ENCODE results near the gene MAT1A. TPM values are rescaled to one million over a fixed set of nuclear protein-coding genes. Genes with fewer than 3 reads are reported as not detected.

Gene MAT1A
- total and polyA plus RNA-seq, 2 of the 13 experiments (the other 11 are each of a cell fraction or from before 2014, with no cell fraction given), result 57.1 to 76.9 TPM

DNA sequence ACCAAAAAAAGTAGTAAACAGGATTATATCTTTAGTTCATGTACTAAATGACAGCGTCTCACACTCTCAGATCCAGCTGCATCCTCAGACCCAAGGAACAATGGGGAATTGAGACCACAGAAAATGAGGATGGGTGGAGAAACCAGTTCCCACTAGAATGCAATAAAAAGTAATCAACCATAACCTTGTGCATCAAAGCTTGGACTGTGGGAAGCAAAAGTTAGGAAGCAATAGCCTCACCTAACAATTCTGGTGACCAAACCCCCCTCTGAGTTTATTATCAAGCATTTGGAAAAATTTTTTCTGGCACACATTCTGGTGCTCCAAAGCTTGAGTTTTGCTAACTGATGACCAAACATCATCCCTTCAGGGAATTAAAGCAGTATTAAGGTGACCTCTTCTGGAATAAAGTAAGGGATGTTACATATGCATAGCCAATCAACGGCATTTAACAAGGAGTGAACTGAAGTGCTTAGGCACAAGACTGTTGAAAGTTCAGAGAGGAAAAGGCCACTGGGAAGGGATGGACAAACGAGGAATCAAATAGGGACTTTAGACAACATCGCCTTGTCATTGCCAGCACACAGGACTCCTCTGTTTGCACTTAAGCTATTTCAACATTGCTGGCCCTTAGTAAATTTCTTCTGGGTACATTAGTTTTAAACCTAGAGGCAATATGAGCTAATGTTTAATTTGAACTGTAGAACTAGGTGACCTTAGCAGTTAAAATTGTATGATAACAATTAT, 1.2 kb upstream of the MAT1A start (continued):
- TF ChIP-seq, protein P1, sequence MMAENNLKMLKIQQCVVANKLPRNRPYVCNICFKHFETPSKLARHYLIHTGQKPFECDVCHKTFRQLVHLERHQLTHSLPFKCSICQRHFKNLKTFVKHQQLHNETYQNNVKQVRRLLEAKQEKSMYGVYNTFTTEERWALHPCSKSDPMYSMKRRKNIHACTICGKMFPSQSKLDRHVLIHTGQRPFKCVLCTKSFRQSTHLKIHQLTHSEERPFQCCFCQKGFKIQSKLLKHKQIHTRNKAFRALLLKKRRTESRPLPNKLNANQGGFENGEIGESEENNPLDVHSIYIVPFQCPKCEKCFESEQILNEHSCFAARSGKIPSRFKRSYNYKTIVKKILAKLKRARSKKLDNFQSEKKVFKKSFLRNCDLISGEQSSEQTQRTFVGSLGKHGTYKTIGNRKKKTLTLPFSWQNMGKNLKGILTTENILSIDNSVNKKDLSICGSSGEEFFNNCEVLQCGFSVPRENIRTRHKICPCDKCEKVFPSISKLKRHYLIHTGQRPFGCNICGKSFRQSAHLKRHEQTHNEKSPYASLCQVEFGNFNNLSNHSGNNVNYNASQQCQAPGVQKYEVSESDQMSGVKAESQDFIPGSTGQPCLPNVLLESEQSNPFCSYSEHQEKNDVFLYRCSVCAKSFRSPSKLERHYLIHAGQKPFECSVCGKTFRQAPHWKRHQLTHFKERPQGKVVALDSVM (CRISPR knock-in tag; IDR thresholded peaks at IDR 0.05), result no peak
- TF ChIP-seq, protein P2, sequence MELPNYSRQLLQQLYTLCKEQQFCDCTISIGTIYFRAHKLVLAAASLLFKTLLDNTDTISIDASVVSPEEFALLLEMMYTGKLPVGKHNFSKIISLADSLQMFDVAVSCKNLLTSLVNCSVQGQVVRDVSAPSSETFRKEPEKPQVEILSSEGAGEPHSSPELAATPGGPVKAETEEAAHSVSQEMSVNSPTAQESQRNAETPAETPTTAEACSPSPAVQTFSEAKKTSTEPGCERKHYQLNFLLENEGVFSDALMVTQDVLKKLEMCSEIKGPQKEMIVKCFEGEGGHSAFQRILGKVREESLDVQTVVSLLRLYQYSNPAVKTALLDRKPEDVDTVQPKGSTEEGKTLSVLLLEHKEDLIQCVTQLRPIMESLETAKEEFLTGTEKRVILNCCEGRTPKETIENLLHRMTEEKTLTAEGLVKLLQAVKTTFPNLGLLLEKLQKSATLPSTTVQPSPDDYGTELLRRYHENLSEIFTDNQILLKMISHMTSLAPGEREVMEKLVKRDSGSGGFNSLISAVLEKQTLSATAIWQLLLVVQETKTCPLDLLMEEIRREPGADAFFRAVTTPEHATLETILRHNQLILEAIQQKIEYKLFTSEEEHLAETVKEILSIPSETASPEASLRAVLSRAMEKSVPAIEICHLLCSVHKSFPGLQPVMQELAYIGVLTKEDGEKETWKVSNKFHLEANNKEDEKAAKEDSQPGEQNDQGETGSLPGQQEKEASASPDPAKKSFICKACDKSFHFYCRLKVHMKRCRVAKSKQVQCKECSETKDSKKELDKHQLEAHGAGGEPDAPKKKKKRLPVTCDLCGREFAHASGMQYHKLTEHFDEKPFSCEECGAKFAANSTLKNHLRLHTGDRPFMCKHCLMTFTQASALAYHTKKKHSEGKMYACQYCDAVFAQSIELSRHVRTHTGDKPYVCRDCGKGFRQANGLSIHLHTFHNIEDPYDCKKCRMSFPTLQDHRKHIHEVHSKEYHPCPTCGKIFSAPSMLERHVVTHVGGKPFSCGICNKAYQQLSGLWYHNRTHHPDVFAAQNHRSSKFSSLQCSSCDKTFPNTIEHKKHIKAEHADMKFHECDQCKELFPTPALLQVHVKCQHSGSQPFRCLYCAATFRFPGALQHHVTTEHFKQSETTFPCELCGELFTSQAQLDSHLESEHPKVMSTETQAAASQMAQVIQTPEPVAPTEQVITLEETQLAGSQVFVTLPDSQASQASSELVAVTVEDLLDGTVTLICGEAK (IDR thresholded peaks at IDR 0.05), result no peak
- TF ChIP-seq, protein P2 (CRISPR knock-in tag; IDR thresholded peaks at IDR 0.05), result no peak
- TF ChIP-seq, protein P3, sequence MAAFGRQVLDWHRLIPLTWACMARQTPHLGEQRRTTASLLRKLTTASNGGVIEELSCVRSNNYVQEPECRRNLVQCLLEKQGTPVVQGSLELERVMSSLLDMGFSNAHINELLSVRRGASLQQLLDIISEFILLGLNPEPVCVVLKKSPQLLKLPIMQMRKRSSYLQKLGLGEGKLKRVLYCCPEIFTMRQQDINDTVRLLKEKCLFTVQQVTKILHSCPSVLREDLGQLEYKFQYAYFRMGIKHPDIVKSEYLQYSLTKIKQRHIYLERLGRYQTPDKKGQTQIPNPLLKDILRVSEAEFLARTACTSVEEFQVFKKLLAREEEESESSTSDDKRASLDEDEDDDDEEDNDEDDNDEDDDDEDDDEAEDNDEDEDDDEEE (CRISPR knock-in tag; IDR thresholded peaks at IDR 0.05), result no peak
- no peak for TF ChIP-seq SNRNP70 (IDR thresholded peaks at IDR 0.05; ENCODE audit: low read depth, low read length)
- no peak for TF ChIP-seq YY1 (IDR thresholded peaks at IDR 0.05; ENCODE audit: insufficient read depth, insufficient replicate concordance, low read depth, low read length)
- TF ChIP-seq GLI4 (CRISPR knock-in tag; IDR thresholded peaks at IDR 0.05; ENCODE audit: borderline replicate concordance), result no peak
- TF ChIP-seq ZFY (CRISPR knock-in tag; IDR thresholded peaks at IDR 0.05), result no peak
- no peak for TF ChIP-seq NFATC3 (CRISPR knock-in tag; IDR thresholded peaks at IDR 0.05)
- TF ChIP-seq ZNF431 (CRISPR knock-in tag; IDR thresholded peaks at IDR 0.05; ENCODE audit: borderline replicate concordance, low read depth), result no peak
- TF ChIP-seq, protein P4, sequence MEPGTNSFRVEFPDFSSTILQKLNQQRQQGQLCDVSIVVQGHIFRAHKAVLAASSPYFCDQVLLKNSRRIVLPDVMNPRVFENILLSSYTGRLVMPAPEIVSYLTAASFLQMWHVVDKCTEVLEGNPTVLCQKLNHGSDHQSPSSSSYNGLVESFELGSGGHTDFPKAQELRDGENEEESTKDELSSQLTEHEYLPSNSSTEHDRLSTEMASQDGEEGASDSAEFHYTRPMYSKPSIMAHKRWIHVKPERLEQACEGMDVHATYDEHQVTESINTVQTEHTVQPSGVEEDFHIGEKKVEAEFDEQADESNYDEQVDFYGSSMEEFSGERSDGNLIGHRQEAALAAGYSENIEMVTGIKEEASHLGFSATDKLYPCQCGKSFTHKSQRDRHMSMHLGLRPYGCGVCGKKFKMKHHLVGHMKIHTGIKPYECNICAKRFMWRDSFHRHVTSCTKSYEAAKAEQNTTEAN (CRISPR knock-in tag; conservative IDR thresholded peaks at IDR 0.05), result no peak
- no peak for TF ChIP-seq ZBTB39 (CRISPR knock-in tag; IDR thresholded peaks at IDR 0.05)
- TF ChIP-seq ZNF205 (CRISPR knock-in tag; IDR thresholded peaks at IDR 0.05), result no peak

Measured in HepG2 (cell line).